ENCODE data around the gene KASH5.

KASH5 gene

DNA sequence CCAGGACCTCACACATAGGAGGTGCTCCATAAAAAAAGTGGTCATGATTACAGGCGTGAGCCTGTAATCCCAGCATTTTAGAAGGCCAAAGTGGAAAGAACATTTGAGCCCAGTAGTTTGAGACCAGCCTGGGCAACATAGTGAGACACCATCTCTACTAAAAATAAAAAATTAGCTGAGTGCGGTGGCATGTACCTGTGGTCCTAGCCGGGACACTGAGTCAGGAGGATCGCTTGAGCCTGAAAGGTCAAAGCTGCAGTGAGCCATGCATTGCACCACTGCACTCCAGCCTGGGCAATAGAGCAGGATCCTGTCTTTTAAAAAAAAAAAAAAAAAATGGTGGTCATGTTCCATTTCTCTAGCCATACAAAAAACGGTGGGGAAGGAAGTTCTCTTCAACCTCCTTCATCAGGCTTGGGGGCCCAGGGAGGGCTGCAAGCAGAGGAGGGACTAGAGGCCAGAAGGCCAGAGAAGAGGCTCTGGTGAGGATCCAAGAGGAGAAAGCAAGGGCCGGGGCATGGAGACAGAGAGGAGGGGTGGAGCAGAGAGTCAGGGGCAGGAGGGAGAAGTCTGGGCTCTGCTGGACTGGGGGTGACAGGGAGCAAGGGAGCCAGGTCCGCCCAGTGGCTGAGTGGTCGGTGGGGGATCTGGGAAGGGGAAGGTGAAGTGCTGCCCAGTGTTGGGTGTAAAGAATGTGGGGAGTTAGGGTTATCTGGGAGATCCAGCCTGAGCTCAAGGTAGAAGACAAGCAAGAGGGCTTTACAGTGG lies 8.9 kb downstream of the KASH5 start:
- no peak for DNase-seq (ENCODE audit: low spot score)
- TF ChIP-seq, protein P1, sequence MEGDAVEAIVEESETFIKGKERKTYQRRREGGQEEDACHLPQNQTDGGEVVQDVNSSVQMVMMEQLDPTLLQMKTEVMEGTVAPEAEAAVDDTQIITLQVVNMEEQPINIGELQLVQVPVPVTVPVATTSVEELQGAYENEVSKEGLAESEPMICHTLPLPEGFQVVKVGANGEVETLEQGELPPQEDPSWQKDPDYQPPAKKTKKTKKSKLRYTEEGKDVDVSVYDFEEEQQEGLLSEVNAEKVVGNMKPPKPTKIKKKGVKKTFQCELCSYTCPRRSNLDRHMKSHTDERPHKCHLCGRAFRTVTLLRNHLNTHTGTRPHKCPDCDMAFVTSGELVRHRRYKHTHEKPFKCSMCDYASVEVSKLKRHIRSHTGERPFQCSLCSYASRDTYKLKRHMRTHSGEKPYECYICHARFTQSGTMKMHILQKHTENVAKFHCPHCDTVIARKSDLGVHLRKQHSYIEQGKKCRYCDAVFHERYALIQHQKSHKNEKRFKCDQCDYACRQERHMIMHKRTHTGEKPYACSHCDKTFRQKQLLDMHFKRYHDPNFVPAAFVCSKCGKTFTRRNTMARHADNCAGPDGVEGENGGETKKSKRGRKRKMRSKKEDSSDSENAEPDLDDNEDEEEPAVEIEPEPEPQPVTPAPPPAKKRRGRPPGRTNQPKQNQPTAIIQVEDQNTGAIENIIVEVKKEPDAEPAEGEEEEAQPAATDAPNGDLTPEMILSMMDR (IDR thresholded peaks at IDR 0.05; ENCODE audit: borderline replicate concordance, control extremely low read depth, extremely low read depth, insufficient read depth, missing control alignments): no peak
- in situ Hi-C loops (cut with MboI; ENCODE audit: low sequenced_read_pairs, unreplicated experiment): no loop called here

DNA sequence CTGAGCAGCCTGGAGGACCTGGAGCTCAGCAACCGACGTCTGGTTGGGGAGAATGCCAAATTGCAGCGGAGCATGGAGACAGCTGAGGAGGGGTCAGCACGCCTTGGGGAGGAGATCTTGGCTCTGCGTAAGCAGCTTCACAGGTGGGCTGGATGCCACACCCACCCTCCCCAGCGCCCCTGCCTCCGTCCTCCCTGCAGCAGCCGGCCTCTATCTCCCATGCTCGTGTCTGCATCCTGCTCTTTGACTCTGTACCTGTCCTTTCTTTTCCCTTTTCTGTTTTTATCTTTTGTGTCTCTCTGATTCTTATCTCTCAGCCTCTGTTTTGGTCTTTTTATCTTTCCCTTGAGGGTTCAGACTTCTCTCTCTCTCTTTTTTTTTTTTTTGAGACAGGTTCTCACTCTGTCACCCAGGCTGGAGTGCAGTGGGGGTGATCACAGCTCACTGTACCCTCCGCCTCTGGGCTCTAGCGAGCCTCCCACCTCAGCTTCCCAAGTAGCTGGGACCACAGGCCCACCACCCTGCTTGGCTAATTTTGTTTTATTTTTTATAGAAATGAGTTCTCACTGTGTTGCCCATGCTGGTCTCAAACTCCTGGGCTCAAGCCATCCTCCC lies 10.1 kb downstream of the KASH5 start:
- TF ChIP-seq, protein P1 (IDR thresholded peaks at IDR 0.05; ENCODE audit: borderline replicate concordance, control extremely low read depth, extremely low read depth, insufficient read depth, missing control alignments): no peak
- DNase-seq (ENCODE audit: low spot score): no peak
- in situ Hi-C loops (cut with MboI; ENCODE audit: low sequenced_read_pairs, unreplicated experiment): no loop called here

DNA sequence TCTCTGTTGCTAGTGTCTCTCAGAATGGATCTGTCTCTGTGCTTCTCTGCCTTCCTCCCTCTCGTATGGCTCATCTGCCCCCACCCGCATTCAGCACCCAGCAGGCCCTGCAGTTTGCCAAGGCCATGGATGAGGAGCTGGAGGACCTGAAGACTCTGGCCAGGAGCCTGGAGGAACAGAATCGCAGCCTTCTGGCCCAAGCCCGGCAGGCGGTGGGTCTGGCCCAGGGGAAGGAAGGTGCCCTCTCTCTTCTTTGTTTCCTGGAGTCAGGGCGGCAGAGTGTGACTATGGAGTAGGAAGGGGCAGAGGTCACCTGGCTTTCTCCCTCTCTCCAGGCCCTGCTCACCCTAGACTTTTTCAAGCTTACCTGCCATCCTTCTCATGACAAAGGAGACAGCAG lies 10.9 kb downstream of the KASH5 start:
- in situ Hi-C loops (cut with MboI; ENCODE audit: low sequenced_read_pairs, unreplicated experiment): no loop called here
- TF ChIP-seq, protein P1 (IDR thresholded peaks at IDR 0.05; ENCODE audit: borderline replicate concordance, control extremely low read depth, extremely low read depth, insufficient read depth, missing control alignments): no peak
- DNase-seq (ENCODE audit: low spot score): no peak

DNA sequence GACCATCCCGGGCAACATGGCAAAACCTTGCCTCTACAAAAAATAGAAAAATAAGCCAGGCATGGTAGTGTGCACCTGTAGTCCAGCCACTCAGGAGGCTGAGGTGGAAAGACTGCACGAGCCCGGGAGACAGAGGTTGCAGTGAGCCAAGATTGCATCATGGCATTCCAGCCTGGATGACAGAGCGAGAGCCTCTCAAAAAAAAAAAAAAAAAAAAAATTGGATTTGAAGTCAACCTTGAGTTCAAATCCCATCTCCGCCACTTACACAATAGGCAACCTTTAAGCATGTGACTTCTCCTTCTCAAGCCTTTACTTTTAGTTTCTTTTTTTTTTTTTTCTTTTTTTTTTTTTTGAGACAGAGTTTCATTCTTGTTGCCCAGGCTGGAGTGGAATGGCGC lies 12.0 kb downstream of the KASH5 start:
- TF ChIP-seq, protein P1 (IDR thresholded peaks at IDR 0.05; ENCODE audit: borderline replicate concordance, control extremely low read depth, extremely low read depth, insufficient read depth, missing control alignments): no peak
- in situ Hi-C loops (cut with MboI; ENCODE audit: low sequenced_read_pairs, unreplicated experiment): no loop called here
- no peak for DNase-seq (ENCODE audit: low spot score)

DNA sequence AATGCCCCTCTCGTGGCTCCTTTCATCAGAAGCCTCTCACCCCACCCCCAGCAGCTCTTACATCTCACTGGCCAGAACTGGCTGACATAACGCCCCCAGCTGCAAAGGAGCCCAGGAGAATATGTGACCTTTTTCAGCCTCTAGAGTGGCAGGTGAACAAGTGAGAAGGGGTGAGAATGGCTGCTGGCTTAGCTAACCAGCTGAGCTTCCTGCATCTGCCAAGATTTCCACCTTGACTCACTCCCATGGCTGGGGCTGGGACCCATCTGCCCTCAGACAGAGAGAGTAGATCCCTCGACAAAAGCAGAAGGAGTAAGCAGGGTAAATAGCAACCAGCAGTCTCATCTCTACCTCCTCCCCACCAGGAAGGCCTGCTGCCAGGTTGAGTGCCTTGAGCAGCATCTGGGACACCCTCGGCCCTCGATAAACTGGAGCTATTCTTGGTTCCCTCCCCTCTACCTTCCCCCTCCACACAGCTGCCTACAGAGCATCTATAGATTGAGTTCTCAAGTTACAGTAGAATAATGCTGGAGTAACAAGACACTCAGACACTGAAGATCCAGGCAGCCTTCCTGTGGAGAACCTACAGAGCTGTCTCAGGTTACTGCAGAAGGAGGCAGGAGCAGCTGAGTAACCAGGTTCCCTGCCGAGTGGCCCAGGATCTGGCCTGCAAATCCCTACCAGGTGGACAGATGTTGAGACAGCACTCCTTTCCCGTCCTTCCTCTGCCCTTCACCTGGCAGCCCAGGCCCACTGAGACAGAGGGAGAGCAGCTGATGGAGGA lies 15.5 kb downstream of the KASH5 start:
- TF ChIP-seq, protein P1 (IDR thresholded peaks at IDR 0.05; ENCODE audit: borderline replicate concordance, control extremely low read depth, extremely low read depth, insufficient read depth, missing control alignments): no peak
- in situ Hi-C loops (cut with MboI; ENCODE audit: low sequenced_read_pairs, unreplicated experiment): no loop called here
- no peak for DNase-seq (ENCODE audit: low spot score)

DNA sequence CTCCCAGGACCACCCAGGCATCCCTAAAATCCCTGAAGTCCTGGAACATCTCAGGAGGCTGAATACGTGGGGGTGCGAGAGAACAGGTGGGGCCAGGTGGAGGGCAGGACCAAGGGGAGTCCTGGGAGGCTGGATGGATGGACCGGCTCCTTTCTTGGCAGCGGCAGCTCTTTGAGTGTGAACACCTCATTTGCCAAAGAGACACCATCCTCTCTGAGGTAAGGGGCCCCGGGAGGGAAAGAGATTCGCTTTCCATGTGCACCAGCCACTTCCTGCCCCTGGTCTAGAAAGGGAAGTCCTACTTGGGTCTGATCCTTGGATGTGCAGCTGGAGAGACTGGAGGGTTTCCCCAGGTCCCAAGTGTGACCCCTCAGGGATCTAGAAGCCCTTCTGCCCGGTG lies 19.0 kb downstream of the KASH5 start:
- in situ Hi-C loops (cut with MboI; ENCODE audit: low sequenced_read_pairs, unreplicated experiment): no loop called here
- TF ChIP-seq, protein P1 (IDR thresholded peaks at IDR 0.05; ENCODE audit: borderline replicate concordance, control extremely low read depth, extremely low read depth, insufficient read depth, missing control alignments): no peak

More for the DNA sequence above, 19.0 kb downstream of the KASH5 start:
- DNase-seq (ENCODE audit: low spot score): no peak

All from GM13976 (cell line).